B cell (primary cell): ENCODE data around the gene DNAJC7. TPM values are rescaled to one million over a fixed set of nuclear protein-coding genes. Genes with fewer than 3 reads are reported as not detected.

Source experiments
- ATAC-seq: fragments of 200-7000 bp; cut with Tn5 transposase; one replicate; pipeline ENCODE4 v1.10.0; 2021; ENCODE audit warnings: low read depth, mild to moderate bottlenecking, moderate number of reproducible peaks, moderate library complexity
- CTCF ChIA-PET: fragments of 350-600 bp; sonication (Branson Sonifier 250); formaldehyde crosslinking; loops from one replicate; lab custom pipeline; 2021; ENCODE audit warnings: antibody characterized with exemption, inconsistent platforms; lab: Charles Lee
- POLR2A ChIA-PET: fragments of 350-600 bp; sonication (Branson Sonifier 250); formaldehyde crosslinking; loops from one replicate; lab custom pipeline; 2021; ENCODE audit warnings: antibody characterized with exemption; lab: Charles Lee
- DNase-seq: peaks from one replicate; pipeline ENCODE4 v3.0.0; 2013
- H2AFZ ChIP-seq: 2 replicates; pipeline ENCODE4 v1.6.1; 2012; ENCODE audit warnings: mild to moderate bottlenecking, low read depth, low read length; ENCODE audit not compliant: insufficient read depth, poor library complexity, severe bottlenecking
- H3K27ac ChIP-seq, 2 donors: 1 replicate in 1 of 2; 2 replicates in 1 of 2; pipeline ENCODE4 v1.5.1; 2012 to 2013; ENCODE audit warnings: low read length in 2 of 2, mild to moderate bottlenecking in 2 of 2, moderate library complexity in 1 of 2
- H3K27me3 ChIP-seq, 4 experiments: fragments of 200-600 bp in 1 of 4; sonication (generic) in 1 of 4; replicated peaks in 1 of 4; 1 replicate in 2 of 4; 2 replicates in 2 of 4; pipeline versions ENCODE4 v1.6.1 to v1.7.0; 2013 to 2016; ENCODE audit warnings: low read length in 3 of 4, mild to moderate bottlenecking in 2 of 4, mixed read lengths in 1 of 4, moderate library complexity in 1 of 4; ENCODE audit not compliant: insufficient read depth in 4 of 4, control insufficient read depth in 3 of 4; ENCODE audit errors: control extremely low read depth in 1 of 4
- H3K36me3 ChIP-seq, 2 experiments: replicated peaks in 1 of 2; 1 replicate in 1 of 2; 2 replicates in 1 of 2; pipeline versions ENCODE4 v1.6.1 to v1.7.1; 2013; ENCODE audit warnings: low read length in 1 of 2; ENCODE audit not compliant: insufficient read depth in 2 of 2, control insufficient read depth in 1 of 2; ENCODE audit errors: control extremely low read depth in 1 of 2, extremely low read depth in 1 of 2
- H3K4me1 ChIP-seq, 2 donors: fragments of 200-600 bp in 1 of 2; sonication (generic) in 1 of 2; 1 replicate in 1 of 2; 2 replicates in 1 of 2; pipeline versions ENCODE4 v1.5.1 to v1.6.1; 2013 to 2017; ENCODE audit warnings: low read length in 2 of 2; ENCODE audit not compliant: control insufficient read depth in 2 of 2, insufficient read depth in 2 of 2
- H3K4me2 ChIP-seq: replicated peaks from 2 replicates; pipeline ENCODE3; 2012; ENCODE audit warnings: mild to moderate bottlenecking, low read depth, low read length; ENCODE audit not compliant: poor library complexity, severe bottlenecking
- H3K4me3 ChIP-seq, 5 experiments: fragments of 200-600 bp in 1 of 5; sonication (generic) in 1 of 5; 1 replicate in 3 of 5; 2 replicates in 2 of 5; pipeline versions ENCODE4 v1.5.1 to v1.7.0; 2011 to 2016; ENCODE audit warnings: low read length in 4 of 5, mild to moderate bottlenecking in 4 of 5, low read depth in 2 of 5, control low read depth in 1 of 5, moderate library complexity in 1 of 5; ENCODE audit not compliant: insufficient read depth in 1 of 5; ENCODE audit errors: control extremely low read depth in 1 of 5, extremely low read depth in 1 of 5
- H3K79me2 ChIP-seq: fragments of 200-600 bp; sonication (generic); one replicate; pipeline ENCODE4 v1.6.0; 2016; ENCODE audit warnings: low read length; ENCODE audit not compliant: control insufficient read depth, insufficient read depth
- H3K9ac ChIP-seq: fragments of 200-600 bp; sonication (generic); 2 replicates; pipeline ENCODE4 v1.6.1; 2017; ENCODE audit warnings: mild to moderate bottlenecking, low read length, moderate library complexity
- H3K9me3 ChIP-seq, 3 donors: one replicate each; pipeline versions ENCODE4 v1.6.1 to v1.7.1; 2013; ENCODE audit warnings: low read length in 2 of 3; ENCODE audit not compliant: control insufficient read depth in 2 of 3, insufficient read depth in 1 of 3; ENCODE audit errors: control extremely low read depth in 1 of 3
- H4K20me1 ChIP-seq: 2 replicates; pipeline ENCODE4 v1.6.0; 2012; ENCODE audit warnings: mild to moderate bottlenecking, low read length; ENCODE audit not compliant: insufficient read depth, control insufficient read depth, poor library complexity, severe bottlenecking
- H3K27ac Mint-ChIP-seq: one replicate; pipeline ENCODE4 v1.8.0; 2021; ENCODE audit warnings: mixed read lengths
- H3K27me3 Mint-ChIP-seq: one replicate; pipeline ENCODE4 v1.8.0; 2021; ENCODE audit warnings: mixed read lengths
- H3K4me1 Mint-ChIP-seq: one replicate; pipeline ENCODE4 v1.8.0; 2021; ENCODE audit warnings: mixed read lengths
- H3K4me3 Mint-ChIP-seq: one replicate; pipeline ENCODE4 v1.8.0; 2021; ENCODE audit warnings: mixed read lengths
- H3K9me3 Mint-ChIP-seq: one replicate; pipeline ENCODE4 v1.8.0; 2022; ENCODE audit warnings: mixed read lengths; ENCODE audit not compliant: insufficient read depth
- CTCF ChIP-seq: fragments of 200-600 bp; IDR thresholded peaks from one replicate; pipeline ENCODE4 v1.8.0; 2022; ENCODE audit warnings: antibody characterized with exemption, mild to moderate bottlenecking
- EZH2 ChIP-seq: IDR thresholded peaks from 2 replicates; pipeline ENCODE4 v1.6.1; 2012; ENCODE audit warnings: borderline replicate concordance, low read depth, mild to moderate bottlenecking, moderate library complexity, low read length; ENCODE audit not compliant: insufficient read depth, poor library complexity, severe bottlenecking
- WGBS: methylation state at CpG from one replicate; pipeline ENCODE4 v1.1.5; 2013; ENCODE audit warnings: missing lambda C conversion rate; ENCODE audit not compliant: insufficient coverage; 5-methylcytosine and 5-hydroxymethylcytosine counted together
- intact Hi-C: fragments of 100-400 bp; cut with micrococcal nuclease; formaldehyde crosslinking; loops from one replicate; pipeline ENCODE4 v1.10.0; 2022
- polyA plus RNA-seq: library from polyadenylated mRNA; depleted of rRNA; stranded (reverse); fragments of >200 nt; gene quantifications from 2 replicates; pipeline ENCODE4 v1.2.3, GENCODE V29; 2012
- total RNA-seq, 2 donors: library from RNA; stranded (reverse); fragments of 120-200 nt in 1 of 2; gene quantifications; 1 replicate in 1 of 2; 2 replicates in 1 of 2; pipeline versions ENCODE4 v1.2.3 to v1.2.4, GENCODE V29; 2013 to 2022

Gene DNAJC7
- total and polyA plus RNA-seq, 2 donors (not counting 1 experiment from before 2014, with no cell fraction given) = 22.0 to 152 TPM

GRCh38 chr17:41965694-41966462, 51.4 kb downstream of the DNAJC7 start:
- Histone ChIP-seq H3K9ac (peak overlapping the region; percentile 74), H3K27ac (peak overlapping the region; percentile 67 to 75), H3K36me3 (peaks cover 5 to 8% of the 10 kb centered on the region in 2 experiments), H2AFZ (peak overlapping the region; percentile 87), H3K79me2 (peaks cover 35% of the 10 kb centered on the region), H4K20me1 (peaks cover 13% of the 10 kb centered on the region), H3K27me3 (no peaks in the 10 kb centered on the region), H3K4me1 (peaks cover 16 to 35% of the 10 kb centered on the region in 2 donors), H3K9me3 (no peaks in the 10 kb centered on the region), H3K4me2 (peak overlapping the region; percentile 89), H3K4me3 (peak overlapping the region; percentile 65 to 91 (median 82))
- Mint-ChIP-seq H3K9me3 (no peaks in the 10 kb centered on the region), H3K4me3 (peak overlapping the region; percentile 85), H3K4me1 (peaks cover 34% of the 10 kb centered on the region), H3K27me3 (no peaks in the 10 kb centered on the region), H3K27ac (peak overlapping the region; percentile 86)
- ChIA-PET POLR2A (interaction anchor here (0.6 to 2.8 kb wide), 17 partner anchors 10 to 1391 kb away, joined by 3 to 32 read pairs (median 5); partner anchors contain the start of genes DHX58, DNAJC7, GHDC and KAT2A), CTCF (interaction anchor here (0.8 to 11.6 kb wide), 15 partner anchors 16 to 612 kb away, joined by 3 to 115 read pairs (median 4); partner anchors contain the start of genes DHX58, DNAJC7, HSPB9 and KAT2A)
- no peak for TF ChIP-seq CTCF
- no peak for TF ChIP-seq EZH2
- ATAC-seq (peak; percentile 18), DNase-seq (peak; percentile 70)
- intact Hi-C loops = loop anchor here (1.0 to 10.0 kb wide), 8 partner anchors 30 to 231 kb away; partner anchors contain the start of genes DNAJC7, HAP1, KAT2A and KCNH4
- WGBS = 9% methylated on average over 12 of the region's 18 CpGs
